Esophagus squamous epithelium (tissue), 5 donors: ENCODE results near the gene GPC1. TPM values are rescaled to one million over a fixed set of nuclear protein-coding genes. Genes with fewer than 3 reads are reported as not detected.

Source experiments
- DNase-seq: peaks from one replicate; lab custom pipeline; 2025; lab: John Stamatoyannopoulos, UW
- H3K27ac ChIP-seq, 4 donors: fragments of 200-600 bp; sonication (generic); one replicate each; pipeline ENCODE4 v1.5.1; 2016 to 2019; ENCODE audit warnings: mild to moderate bottlenecking in 1 of 4
- H3K27me3 ChIP-seq, 4 donors: fragments of 200-600 bp; sonication (generic); 1 replicate in 3 of 4; 2 replicates in 1 of 4; pipeline versions ENCODE4 v1.5.1 to v1.6.0; 2017 to 2021; ENCODE audit warnings: antibody characterized with exemption in 1 of 4
- H3K36me3 ChIP-seq, 3 donors: fragments of 200-600 bp; sonication (generic); one replicate each; pipeline ENCODE4 v1.5.1; 2016 to 2019
- H3K4me1 ChIP-seq, 3 donors: fragments of 200-600 bp; sonication (generic); one replicate each; pipeline ENCODE4 v1.5.1; 2017 to 2019
- H3K4me3 ChIP-seq, 4 donors: fragments of 200-600 bp; sonication (generic); 1 replicate in 3 of 4; 2 replicates in 1 of 4; pipeline ENCODE4 v1.5.1; 2016 to 2019; ENCODE audit warnings: mild to moderate bottlenecking in 2 of 4, moderate library complexity in 1 of 4
- H3K9me3 ChIP-seq, 3 donors: fragments of 200-600 bp; sonication (generic); one replicate each; pipeline ENCODE4 v1.5.1; 2016 to 2019
- CTCF ChIP-seq, 6 experiments: fragments of 450-650 bp in 4 of 6; fragments of 200-600 bp in 2 of 6; sonication (generic) in 2 of 6; IDR thresholded peaks; one replicate each; pipeline ENCODE4 v1.5.1; 2016 to 2019; ENCODE audit warnings: antibody characterized with exemption in 6 of 6, mild to moderate bottlenecking in 4 of 6, moderate library complexity in 4 of 6
- POLR2A ChIP-seq, 4 donors: fragments of 450-650 bp; IDR thresholded peaks; one replicate each; pipeline ENCODE4 v1.6.1; 2017; ENCODE audit warnings: antibody characterized with exemption in 4 of 4, mild to moderate bottlenecking in 4 of 4, moderate library complexity in 3 of 4
- WGBS, 2 donors: methylation state at CpG; one replicate each; pipeline ENCODE4 v1.1.5; 2018; 5-methylcytosine and 5-hydroxymethylcytosine counted together
- intact Hi-C: fragments of 100-400 bp; cut with DNase I; formaldehyde crosslinking; loops from one replicate; pipeline ENCODE4 v1.15.0; 2022
- total RNA-seq, 4 donors: library from RNA; depleted of rRNA; stranded (reverse); fragments of >200 nt; gene quantifications; one replicate each; pipeline ENCODE4 v1.1.0, GENCODE V29; 2016
- donor health status: DM: yes; HTN: yes; CAD: no.

Gene GPC1
- total RNA-seq, 4 donors from 2014 or later = 59.3 to 129 (median 78.6) TPM

DNA sequence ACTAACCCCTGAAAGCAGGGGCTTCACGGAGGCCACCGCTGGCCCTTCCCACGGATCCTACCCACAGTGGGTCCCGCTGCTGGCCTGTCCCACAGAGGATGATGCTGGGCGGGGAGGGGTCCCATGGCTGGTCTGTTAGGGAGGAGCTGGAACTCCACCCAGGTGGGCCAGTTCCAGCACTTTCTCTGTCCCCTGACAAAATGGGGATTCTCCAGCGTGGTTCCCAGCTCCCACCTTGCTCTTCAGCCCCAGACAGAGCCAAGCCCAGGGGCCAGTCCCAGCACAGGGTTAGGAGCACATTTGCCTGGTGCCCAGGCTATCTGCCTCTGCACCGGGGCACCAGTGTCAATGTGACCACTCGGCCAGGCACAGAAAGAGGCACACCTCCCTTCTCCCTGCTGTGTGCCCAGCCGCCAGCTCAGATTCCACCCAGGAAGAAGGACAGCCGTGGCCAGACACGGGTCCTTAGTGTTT, 72.4 kb downstream of the GPC1 start:
- intact Hi-C loops = loop anchor here (10.0 kb wide), 1 partner anchor 197 kb away; no protein-coding TSS in a partner anchor
- Histone ChIP-seq H3K4me1 (no peaks in the 10 kb centered on the region), H3K9me3 (no peaks in the 10 kb centered on the region), H3K4me3 (no peak overlapping the region), H3K36me3 (peaks cover 0 to 49% (median 0%) of the 10 kb centered on the region in 3 donors), H3K27ac (no peak overlapping the region), H3K27me3 (no peaks in the 10 kb centered on the region)
- WGBS, 2 donors = 86 to 92% methylated on average over 2 to 3 of the region's 11 CpGs
- TF ChIP-seq CTCF (IDR thresholded peaks at IDR 0.05) (no peak), POLR2A (IDR thresholded peaks at IDR 0.05) (no peak)
- no peak for DNase-seq

GRCh38 chr2:240508832-240509545, 73.5 kb downstream of the GPC1 start:
- DNase-seq = no peak
- TF ChIP-seq POLR2A (IDR thresholded peaks at IDR 0.05) = no peak
- no peak for TF ChIP-seq CTCF (IDR thresholded peaks at IDR 0.05)

GRCh38 chr2:240509667-240510512, 74.4 kb downstream of the GPC1 start:
- no peaks in the 10 kb centered on the region for H3K9me3 ChIP-seq
- 78 to 79% methylated on average over 12 of the region's 12 CpGs for WGBS, 2 donors
- no peaks in the 10 kb centered on the region for H3K27me3 ChIP-seq
- TF ChIP-seq POLR2A (IDR thresholded peaks at IDR 0.05) (no peak), CTCF (IDR thresholded peaks at IDR 0.05) (no peak)
- no peak overlapping the region for H3K4me3 ChIP-seq
- peaks cover 7 to 15% (median 9%) of the 10 kb centered on the region in 3 donors for H3K4me1 ChIP-seq
- no peak for DNase-seq
- H3K27ac ChIP-seq = no peak overlapping the region
- intact Hi-C loops = loop anchor here (10.0 kb wide), 1 partner anchor 195 kb away; no protein-coding TSS in a partner anchor
- peaks cover 0 to 45% (median 0%) of the 10 kb centered on the region in 3 donors for H3K36me3 ChIP-seq

More at GRCh38 chr2:240508832-240509545, 73.5 kb downstream of the GPC1 start:
- H3K27ac ChIP-seq = no peak overlapping the region
- H3K27me3 ChIP-seq = no peaks in the 10 kb centered on the region
- no peak overlapping the region for H3K4me3 ChIP-seq
- 93 to 95% methylated on average over 7 of the region's 7 CpGs for WGBS, 2 donors
- H3K4me1 ChIP-seq = peaks cover 0 to 6% (median 2%) of the 10 kb centered on the region in 3 donors
- no peaks in the 10 kb centered on the region for H3K9me3 ChIP-seq
- H3K36me3 ChIP-seq = peaks cover 0 to 47% (median 0%) of the 10 kb centered on the region in 3 donors
- intact Hi-C loops = loop anchor here (10.0 kb wide), 1 partner anchor 196 kb away; no protein-coding TSS in a partner anchor

DNA sequence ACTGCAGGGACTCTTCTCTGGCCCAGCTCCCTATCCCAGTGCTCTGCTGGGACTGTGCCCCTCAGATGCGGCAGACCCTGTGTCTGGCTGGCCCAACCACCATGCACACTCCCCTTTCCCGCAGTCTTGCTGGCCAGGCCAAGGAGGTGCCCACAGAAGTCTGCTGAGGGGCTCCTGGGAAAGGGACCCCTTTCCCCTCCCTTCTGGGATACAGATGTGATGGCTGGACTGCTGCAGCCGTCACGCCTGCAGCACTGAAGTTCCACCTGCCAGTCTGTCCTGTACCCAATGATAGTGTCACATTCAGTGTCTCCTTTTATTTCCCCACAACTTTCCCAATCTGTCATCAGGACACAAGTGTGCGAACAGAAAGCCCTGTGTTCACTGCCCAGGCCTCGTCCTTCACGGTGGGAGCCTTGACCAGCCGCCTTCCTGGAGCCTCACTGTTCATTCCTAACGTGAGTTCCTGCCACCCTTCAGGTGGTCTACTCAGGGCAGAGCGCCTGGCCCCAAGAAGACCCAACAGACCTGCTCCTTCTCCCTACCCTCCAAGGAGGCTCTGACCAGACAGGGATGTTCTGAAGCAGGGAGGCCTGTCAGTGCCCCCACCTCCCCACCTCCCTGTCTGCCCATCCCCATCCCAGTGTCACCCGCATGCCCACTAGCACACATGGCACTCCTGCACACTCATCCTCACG, 75.2 kb downstream of the GPC1 start:
- H3K4me3 ChIP-seq = no peak overlapping the region
- H3K27ac ChIP-seq = no peak overlapping the region
- 86 to 93% methylated on average over 10 to 11 of the region's 12 CpGs for WGBS, 2 donors
- no peaks in the 10 kb centered on the region for H3K27me3 ChIP-seq
- DNase-seq = no peak
- peaks cover 0 to 45% (median 0%) of the 10 kb centered on the region in 3 donors for H3K36me3 ChIP-seq
- H3K9me3 ChIP-seq = no peaks in the 10 kb centered on the region
- peaks cover 7 to 15% (median 9%) of the 10 kb centered on the region in 3 donors for H3K4me1 ChIP-seq
- TF ChIP-seq POLR2A (IDR thresholded peaks at IDR 0.05) (no peak), CTCF (IDR thresholded peaks at IDR 0.05) (no peak)
- intact Hi-C loops = no loop called here
